H1 (cell line): ENCODE measurements around the gene NMUR1. TPM values are rescaled to one million over a fixed set of nuclear protein-coding genes. Genes with fewer than 3 reads are reported as not detected.

Source experiments
- CTCF ChIA-PET: fragments of 300-600 bp; sonication (Branson Sonifier 250); formaldehyde crosslinking; loops from one replicate; lab custom pipeline; 2021; ENCODE audit not compliant: partially characterized antibody; lab: Charles Lee
- POLR2A ChIA-PET: fragments of 300-600 bp; sonication (Branson Sonifier 250); formaldehyde crosslinking; loops from one replicate; lab custom pipeline; 2021; ENCODE audit warnings: inconsistent platforms; ENCODE audit not compliant: partially characterized antibody; lab: Charles Lee
- DNase-seq, 2 experiments: peaks; one replicate each; pipeline versions ENCODE4 v3.0.0 to v3.0.0-alpha.2; 2010 to 2022; ENCODE audit warnings: low spot score in 2 of 2, low read depth in 1 of 2, mixed read lengths in 1 of 2
- FAIRE-seq: peaks from 2 replicates; lab custom pipeline; 2011; peaks lifted over from hg19 to GRCh38; lab: Jason Lieb, UNC
- H2AFZ ChIP-seq: 2 replicates; pipeline ENCODE4 v1.8.1; 2012; ENCODE audit warnings: low read length, inconsistent platforms
- H2AK5ac ChIP-seq: 2 replicates; pipeline ENCODE4 v1.6.1; 2013; ENCODE audit warnings: low read depth, low read length
- H2BK120ac ChIP-seq: replicated peaks from 2 replicates; pipeline ENCODE3; 2013; ENCODE audit warnings: low read depth, low read length, inconsistent platforms
- H2BK12ac ChIP-seq: 2 replicates; pipeline ENCODE4 v1.6.1; 2013; ENCODE audit warnings: low read depth, low read length
- H2BK15ac ChIP-seq: 2 replicates; pipeline ENCODE4 v1.6.1; 2013; ENCODE audit warnings: low read length
- H2BK20ac ChIP-seq: 2 replicates; pipeline ENCODE4 v1.6.1; 2013; ENCODE audit warnings: low read length
- H2BK5ac ChIP-seq: 2 replicates; pipeline ENCODE4 v1.6.1; 2013; ENCODE audit warnings: low read depth, low read length
- H3K14ac ChIP-seq: 2 replicates; pipeline ENCODE4 v1.6.1; 2013; ENCODE audit warnings: inconsistent platforms; ENCODE audit not compliant: insufficient read length
- H3K18ac ChIP-seq: 2 replicates; pipeline ENCODE4 v1.6.1; 2013; ENCODE audit warnings: low read length; ENCODE audit errors: extremely low read depth
- H3K23ac ChIP-seq: 2 replicates; pipeline ENCODE4 v1.6.1; 2013; ENCODE audit warnings: inconsistent platforms; ENCODE audit not compliant: insufficient read length
- H3K23me2 ChIP-seq: 2 replicates; pipeline ENCODE4 v1.6.1; 2013; ENCODE audit warnings: low read depth, low read length
- H3K27ac ChIP-seq: 2 replicates; pipeline ENCODE4 v1.6.1; 2011; ENCODE audit warnings: low read depth, low read length, inconsistent platforms
- H3K27me3 ChIP-seq, 4 experiments: replicated peaks in 1 of 4; 1 replicate in 1 of 4; 2 replicates in 3 of 4; pipeline versions ENCODE4 v1.6.1 to v1.8.1; 2011 to 2013; ENCODE audit warnings: low read length in 3 of 4, mild to moderate bottlenecking in 3 of 4, inconsistent platforms in 2 of 4, mixed read lengths in 2 of 4, moderate library complexity in 1 of 4; ENCODE audit not compliant: control insufficient read depth in 3 of 4, insufficient read depth in 3 of 4; ENCODE audit errors: extremely low read depth in 1 of 4
- H3K36me3 ChIP-seq, 4 experiments: 2 replicates each; pipeline versions ENCODE4 v1.6.1 to v1.8.1; 2011 to 2013; ENCODE audit warnings: mild to moderate bottlenecking in 4 of 4, low read length in 3 of 4, moderate library complexity in 2 of 4, control low read depth in 1 of 4, inconsistent platforms in 1 of 4; ENCODE audit not compliant: insufficient read depth in 4 of 4, control insufficient read depth in 2 of 4
- H3K4ac ChIP-seq: replicated peaks from 2 replicates; pipeline ENCODE3; 2013; ENCODE audit warnings: low read length, low read depth, mixed read lengths, inconsistent platforms; ENCODE audit not compliant: insufficient read length
- H3K4me1 ChIP-seq, 4 experiments: replicated peaks in 1 of 4; 1 replicate in 1 of 4; 2 replicates in 3 of 4; pipeline versions ENCODE4 v1.6.1 to v1.8.1; 2011 to 2013; ENCODE audit warnings: low read length in 3 of 4, inconsistent platforms in 2 of 4, mixed read lengths in 1 of 4; ENCODE audit not compliant: insufficient read depth in 4 of 4, control insufficient read depth in 3 of 4
- H3K4me2 ChIP-seq, 2 experiments: 2 replicates each; pipeline versions ENCODE4 v1.6.1 to v1.8.1; 2011 to 2013; ENCODE audit warnings: low read depth in 2 of 2, low read length in 2 of 2, control low read depth in 1 of 2, inconsistent platforms in 1 of 2, mild to moderate bottlenecking in 1 of 2; ENCODE audit not compliant: insufficient read depth in 1 of 2
- H3K4me3 ChIP-seq, 4 experiments: fragments of 200-600, 300-600 bp in 1 of 4; sonication (generic), shearing (Covaris generic), sonication (Bioruptor Twin) in 1 of 4; 2 replicates each; pipeline versions ENCODE4 v1.5.1 to v1.8.1; 2011 to 2016; ENCODE audit warnings: low read length in 4 of 4, low read depth in 3 of 4, control low read depth in 2 of 4, inconsistent platforms in 2 of 4, mild to moderate bottlenecking in 2 of 4, mixed read lengths in 1 of 4, moderate library complexity in 1 of 4; ENCODE audit not compliant: insufficient read depth in 2 of 4; ENCODE audit errors: extremely low read depth in 1 of 4
- H3K56ac ChIP-seq: replicated peaks from 2 replicates; pipeline ENCODE3; 2013; ENCODE audit warnings: low read depth, mild to moderate bottlenecking, mixed read lengths, low read length, inconsistent platforms; ENCODE audit not compliant: insufficient read length
- H3K79me1 ChIP-seq: 2 replicates; pipeline ENCODE4 v1.6.1; 2013; ENCODE audit warnings: low read depth, low read length, control low read depth
- H3K79me2 ChIP-seq, 2 experiments: 2 replicates each; pipeline versions ENCODE4 v1.6.1 to v1.8.1; 2012 to 2013; ENCODE audit warnings: low read length in 2 of 2, mild to moderate bottlenecking in 2 of 2, inconsistent platforms in 1 of 2; ENCODE audit not compliant: insufficient read depth in 2 of 2, control insufficient read depth in 1 of 2
- H3K9ac ChIP-seq, 4 experiments: replicated peaks in 1 of 4; 1 replicate in 1 of 4; 2 replicates in 3 of 4; pipeline versions ENCODE4 v1.6.1 to v1.8.1; 2011 to 2013; ENCODE audit warnings: low read depth in 3 of 4, low read length in 3 of 4, control low read depth in 2 of 4, mild to moderate bottlenecking in 2 of 4, moderate library complexity in 2 of 4, inconsistent platforms in 1 of 4; ENCODE audit errors: extremely low read depth in 1 of 4
- H3K9me3 ChIP-seq, 2 experiments: 2 replicates each; pipeline versions ENCODE4 v1.6.1 to v1.8.1; 2012 to 2013; ENCODE audit warnings: mild to moderate bottlenecking in 2 of 2, moderate library complexity in 2 of 2, control low read depth in 1 of 2, inconsistent platforms in 1 of 2, low read depth in 1 of 2, low read length in 1 of 2, mixed read lengths in 1 of 2; ENCODE audit not compliant: insufficient read depth in 2 of 2
- H4K20me1 ChIP-seq, 2 experiments: replicated peaks in 1 of 2; 2 replicates each; pipeline versions ENCODE3 to v1.8.1; 2011 to 2013; ENCODE audit warnings: inconsistent platforms in 2 of 2, low read length in 2 of 2, mild to moderate bottlenecking in 1 of 2; ENCODE audit not compliant: insufficient read depth in 2 of 2, control insufficient read depth in 1 of 2
- H4K5ac ChIP-seq: 2 replicates; pipeline ENCODE4 v1.6.1; 2013; ENCODE audit warnings: low read length, low read depth, mixed read lengths, inconsistent platforms; ENCODE audit not compliant: insufficient read length
- H4K8ac ChIP-seq: 2 replicates; pipeline ENCODE4 v1.8.0; 2013; ENCODE audit warnings: mild to moderate bottlenecking, moderate library complexity, low read length, inconsistent platforms; ENCODE audit not compliant: insufficient read depth; ENCODE audit errors: extremely low read depth
- H4K91ac ChIP-seq: replicated peaks from 2 replicates; pipeline ENCODE3; 2013; ENCODE audit warnings: low read length, mixed read lengths, inconsistent platforms; ENCODE audit not compliant: insufficient read length
- CEBPB ChIP-seq: IDR thresholded peaks from 2 replicates; pipeline ENCODE4 v1.6.1; 2012; ENCODE audit warnings: low read depth, low read length
- CHD2 ChIP-seq: IDR thresholded peaks from 2 replicates; pipeline ENCODE4 v1.6.1; 2012; ENCODE audit warnings: low read length, improper control_type of control experiment
- JUN ChIP-seq: IDR thresholded peaks from 2 replicates; pipeline ENCODE4 v1.6.1; 2011; ENCODE audit warnings: low read depth, mild to moderate bottlenecking, improper control_type of control experiment, low read length
- NRF1 ChIP-seq: IDR thresholded peaks from 2 replicates; pipeline ENCODE4 v1.6.1; 2011; ENCODE audit warnings: mild to moderate bottlenecking, low read depth, low read length, improper control_type of control experiment
- RAD21 ChIP-seq, 2 experiments: IDR thresholded peaks in 1 of 2; conservative IDR thresholded peaks in 1 of 2; 2 replicates each; pipeline ENCODE4 v1.6.1; 2011; ENCODE audit warnings: low read depth in 2 of 2, low read length in 2 of 2, improper control_type of control experiment in 1 of 2, inconsistent platforms in 1 of 2, mild to moderate bottlenecking in 1 of 2, moderate library complexity in 1 of 2
- RFX5 ChIP-seq: IDR thresholded peaks from 2 replicates; pipeline ENCODE4 v1.6.1; 2011; ENCODE audit warnings: low read depth, low read length, improper control_type of control experiment, borderline replicate concordance
- RXRA ChIP-seq: IDR thresholded peaks from 2 replicates; pipeline ENCODE4 v1.6.1; 2011; ENCODE audit warnings: low read depth, mild to moderate bottlenecking, low read length, moderate library complexity; ENCODE audit not compliant: insufficient read depth
- SAP30 ChIP-seq: fragments of 300-600 bp; sonication (generic); IDR thresholded peaks from 2 replicates; pipeline ENCODE4 v1.7.1; 2012; ENCODE audit warnings: low read length, moderate library complexity, mild to moderate bottlenecking, inconsistent platforms; ENCODE audit not compliant: insufficient read depth, insufficient replicate concordance
- SP1 ChIP-seq: IDR thresholded peaks from 2 replicates; pipeline ENCODE4 v1.6.1; 2011; ENCODE audit warnings: low read depth, low read length
- SRF ChIP-seq: IDR thresholded peaks from 2 replicates; pipeline ENCODE4 v1.6.1; 2011; ENCODE audit warnings: mild to moderate bottlenecking, low read depth, low read length, moderate library complexity
- SUZ12 ChIP-seq: fragments of 200-600 bp; sonication (generic); IDR thresholded peaks from 2 replicates; pipeline ENCODE4 v1.6.1; 2012; ENCODE audit warnings: mild to moderate bottlenecking, inconsistent platforms, low read length, moderate library complexity, mixed read lengths
- TAF1 ChIP-seq: IDR thresholded peaks from 2 replicates; pipeline ENCODE4 v1.6.1; 2011; ENCODE audit warnings: mild to moderate bottlenecking, low read depth, low read length
- WGBS, 2 experiments: shearing (Covaris generic) in 1 of 2; methylation state at CpG; one replicate each; pipeline versions ENCODE4 v1.1.6 to v1.1.7; 2013 to 2015; ENCODE audit warnings: low lambda C conversion rate in 2 of 2, mixed read lengths in 2 of 2, inconsistent platforms in 1 of 2, low coverage in 1 of 2, missing lambda C conversion rate in 1 of 2; ENCODE audit not compliant: insufficient replicate concordance in 2 of 2, insufficient coverage in 1 of 2, insufficient read length in 1 of 2; ENCODE audit errors: extremely low coverage in 1 of 2, missing lambda C conversion rate in 1 of 2; 5-methylcytosine and 5-hydroxymethylcytosine counted together
- polyA plus RNA-seq, 7 experiments: library from polyadenylated mRNA; depleted of rRNA in 3 of 7; stranded (reverse) in 5 of 7; unstranded in 2 of 7; fragments of >200 nt in 5 of 7; fragments of 200-250 nt in 2 of 7; gene quantifications; 1 replicate in 5 of 7; 2 replicates in 1 of 7; 4 replicates in 1 of 7; pipeline versions ENCODE4 v1.2.1 to v1.2.3, GENCODE V29; 2011 to 2013; ENCODE audit warnings: missing spikeins in 2 of 7, mixed read lengths in 2 of 7
- total RNA-seq: library from RNA; stranded (reverse); fragmentation: NEBNext Ultra II Directional; extraction: Animal tissue kit (Norgen Biotek cat#: 25700); gene quantifications from 2 replicates; pipeline ENCODE4 v1.2.1, GENCODE V29; 2021
- TF ChIP-seq, protein P1 (sequence below): IDR thresholded peaks from 2 replicates; pipeline ENCODE4 v1.6.1; 2012; ENCODE audit warnings: low read length, inconsistent platforms

NMUR1 gene
- total and polyA plus RNA-seq, 2 of the 8 experiments (the other 6 are each of a cell fraction or from before 2014, with no cell fraction given), result 0.56 to 1.5 TPM

DNA sequence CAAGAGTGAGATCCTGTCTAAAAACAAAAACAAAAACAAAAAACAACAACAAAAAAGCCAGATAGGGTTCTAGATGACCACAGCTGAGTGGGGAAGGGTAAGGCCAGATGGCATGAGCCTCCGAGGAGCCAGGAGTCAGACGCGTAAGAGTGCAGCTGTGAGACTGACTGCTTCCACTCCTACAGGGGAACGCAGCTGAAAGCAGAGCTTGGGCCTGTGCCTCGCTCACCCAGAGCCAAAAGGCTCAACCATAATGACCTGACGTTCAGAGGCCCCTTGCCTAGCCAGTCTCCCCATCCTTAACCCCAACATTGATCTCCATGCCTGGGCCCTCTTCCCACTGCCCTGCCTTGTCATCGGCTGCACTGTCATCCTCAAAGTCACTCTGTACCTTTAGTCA is 39.4 kb downstream of the NMUR1 start:
- H3K79me2 ChIP-seq, result no peaks in the 10 kb centered on the region
- no peaks in the 10 kb centered on the region for H3K27me3 ChIP-seq
- no peak overlapping the region for H3K4me2 ChIP-seq
- H3K9me3 ChIP-seq, result peaks cover 0 to 7% of the 10 kb centered on the region in 2 experiments; a peak in 1 of 4 replicates
- no peaks in the 10 kb centered on the region; a peak in 1 of 8 replicates for H3K36me3 ChIP-seq
- no peak overlapping the region for H3K27ac ChIP-seq
- 96% methylated on average over 7 of the region's 7 CpGs; no CpG with 5 or more reads in 1 of the 2 experiments for WGBS, 2 experiments
- no peak for DNase-seq
- H2AK5ac ChIP-seq, result no peak overlapping the region
- no peak overlapping the region for H3K18ac ChIP-seq
- no peak overlapping the region for H3K9ac ChIP-seq
- no peak overlapping the region; the same call in 1 of the 2 replicates for H4K8ac ChIP-seq
- ChIA-PET CTCF (interaction anchor here (0.5 to 6.8 kb wide), 17 partner anchors 9 to 244 kb away, joined by 3 to 78 read pairs (median 4); no protein-coding TSS in a partner anchor), POLR2A (interaction anchor here (1.7 to 4.8 kb wide), 3 partner anchors 9 to 37 kb away, joined by 5 to 40 read pairs (median 21); partner anchors contain the start of gene NCL)
- no peak overlapping the region for H3K4ac ChIP-seq
- no peak overlapping the region for H2BK15ac ChIP-seq
- no peak overlapping the region for H3K14ac ChIP-seq
- no peaks in the 10 kb centered on the region for H3K23me2 ChIP-seq
- H4K20me1 ChIP-seq, result no peaks in the 10 kb centered on the region
- no peak overlapping the region for H3K23ac ChIP-seq
- no peak overlapping the region for H2BK5ac ChIP-seq
- H3K56ac ChIP-seq, result no peak overlapping the region
- no peak for FAIRE-seq
- H3K79me1 ChIP-seq, result no peaks in the 10 kb centered on the region
- no peak overlapping the region for H2BK20ac ChIP-seq
- no peak overlapping the region for H2BK120ac ChIP-seq
- H2BK12ac ChIP-seq, result no peak overlapping the region
- H3K4me3 ChIP-seq, result no peak overlapping the region
- H3K4me1 ChIP-seq, result no peaks in the 10 kb centered on the region
- H4K5ac ChIP-seq, result no peak overlapping the region
- no peak overlapping the region for H2AFZ ChIP-seq
- no peak overlapping the region for H4K91ac ChIP-seq
- no peak for TF ChIP-seq CEBPB
- no peak for TF ChIP-seq RXRA
- no peak for TF ChIP-seq SUZ12
- no peak for TF ChIP-seq SAP30
- TF ChIP-seq TAF1, result no peak
- no peak for TF ChIP-seq RAD21 (IDR thresholded peaks at IDR 0.05 in 1 of 2, conservative IDR thresholded peaks at IDR 0.05 in 1 of 2; ENCODE audit: low read depth in 2 of 2, low read length in 2 of 2)
- TF ChIP-seq SP1, result no peak
- no peak for TF ChIP-seq CHD2
- no peak for TF ChIP-seq JUN
- TF ChIP-seq, protein P1, sequence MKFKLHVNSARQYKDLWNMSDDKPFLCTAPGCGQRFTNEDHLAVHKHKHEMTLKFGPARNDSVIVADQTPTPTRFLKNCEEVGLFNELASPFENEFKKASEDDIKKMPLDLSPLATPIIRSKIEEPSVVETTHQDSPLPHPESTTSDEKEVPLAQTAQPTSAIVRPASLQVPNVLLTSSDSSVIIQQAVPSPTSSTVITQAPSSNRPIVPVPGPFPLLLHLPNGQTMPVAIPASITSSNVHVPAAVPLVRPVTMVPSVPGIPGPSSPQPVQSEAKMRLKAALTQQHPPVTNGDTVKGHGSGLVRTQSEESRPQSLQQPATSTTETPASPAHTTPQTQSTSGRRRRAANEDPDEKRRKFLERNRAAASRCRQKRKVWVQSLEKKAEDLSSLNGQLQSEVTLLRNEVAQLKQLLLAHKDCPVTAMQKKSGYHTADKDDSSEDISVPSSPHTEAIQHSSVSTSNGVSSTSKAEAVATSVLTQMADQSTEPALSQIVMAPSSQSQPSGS, result no peak
- TF ChIP-seq NRF1, result no peak
- TF ChIP-seq RFX5, result no peak
- TF ChIP-seq SRF, result no peak
